H1 (cell line): Measurements from ENCODE around the gene EPHA3. TPM values are rescaled to one million over a fixed set of nuclear protein-coding genes. Genes with fewer than 3 reads are reported as not detected.

Experiments
- CTCF ChIA-PET: fragments of 300-600 bp; sonication (Branson Sonifier 250); formaldehyde crosslinking; loops from one replicate; lab custom pipeline; 2021; ENCODE audit not compliant: partially characterized antibody; lab: Charles Lee
- POLR2A ChIA-PET: fragments of 300-600 bp; sonication (Branson Sonifier 250); formaldehyde crosslinking; loops from one replicate; lab custom pipeline; 2021; ENCODE audit warnings: inconsistent platforms; ENCODE audit not compliant: partially characterized antibody; lab: Charles Lee
- DNase-seq, 2 experiments: peaks; one replicate each; pipeline versions ENCODE4 v3.0.0 to v3.0.0-alpha.2; 2010 to 2022; ENCODE audit warnings: low spot score in 2 of 2, low read depth in 1 of 2, mixed read lengths in 1 of 2
- FAIRE-seq: peaks from 2 replicates; lab custom pipeline; 2011; peaks lifted over from hg19 to GRCh38; lab: Jason Lieb, UNC
- H2AFZ ChIP-seq: 2 replicates; pipeline ENCODE4 v1.8.1; 2012; ENCODE audit warnings: low read length, inconsistent platforms
- H2AK5ac ChIP-seq: 2 replicates; pipeline ENCODE4 v1.6.1; 2013; ENCODE audit warnings: low read depth, low read length
- H2BK120ac ChIP-seq: replicated peaks from 2 replicates; pipeline ENCODE3; 2013; ENCODE audit warnings: low read depth, low read length, inconsistent platforms
- H2BK12ac ChIP-seq: 2 replicates; pipeline ENCODE4 v1.6.1; 2013; ENCODE audit warnings: low read depth, low read length
- H2BK15ac ChIP-seq: 2 replicates; pipeline ENCODE4 v1.6.1; 2013; ENCODE audit warnings: low read length
- H2BK20ac ChIP-seq: 2 replicates; pipeline ENCODE4 v1.6.1; 2013; ENCODE audit warnings: low read length
- H2BK5ac ChIP-seq: 2 replicates; pipeline ENCODE4 v1.6.1; 2013; ENCODE audit warnings: low read depth, low read length
- H3K14ac ChIP-seq: 2 replicates; pipeline ENCODE4 v1.6.1; 2013; ENCODE audit warnings: inconsistent platforms; ENCODE audit not compliant: insufficient read length
- H3K18ac ChIP-seq: 2 replicates; pipeline ENCODE4 v1.6.1; 2013; ENCODE audit warnings: low read length; ENCODE audit errors: extremely low read depth
- H3K23ac ChIP-seq: 2 replicates; pipeline ENCODE4 v1.6.1; 2013; ENCODE audit warnings: inconsistent platforms; ENCODE audit not compliant: insufficient read length
- H3K23me2 ChIP-seq: 2 replicates; pipeline ENCODE4 v1.6.1; 2013; ENCODE audit warnings: low read depth, low read length
- H3K27ac ChIP-seq: 2 replicates; pipeline ENCODE4 v1.6.1; 2011; ENCODE audit warnings: low read depth, low read length, inconsistent platforms
- H3K27me3 ChIP-seq, 4 experiments: replicated peaks in 1 of 4; 1 replicate in 1 of 4; 2 replicates in 3 of 4; pipeline versions ENCODE4 v1.6.1 to v1.8.1; 2011 to 2013; ENCODE audit warnings: low read length in 3 of 4, mild to moderate bottlenecking in 3 of 4, inconsistent platforms in 2 of 4, mixed read lengths in 2 of 4, moderate library complexity in 1 of 4; ENCODE audit not compliant: control insufficient read depth in 3 of 4, insufficient read depth in 3 of 4; ENCODE audit errors: extremely low read depth in 1 of 4
- H3K36me3 ChIP-seq, 4 experiments: 2 replicates each; pipeline versions ENCODE4 v1.6.1 to v1.8.1; 2011 to 2013; ENCODE audit warnings: mild to moderate bottlenecking in 4 of 4, low read length in 3 of 4, moderate library complexity in 2 of 4, control low read depth in 1 of 4, inconsistent platforms in 1 of 4; ENCODE audit not compliant: insufficient read depth in 4 of 4, control insufficient read depth in 2 of 4
- H3K4ac ChIP-seq: replicated peaks from 2 replicates; pipeline ENCODE3; 2013; ENCODE audit warnings: low read length, low read depth, mixed read lengths, inconsistent platforms; ENCODE audit not compliant: insufficient read length
- H3K4me1 ChIP-seq, 4 experiments: replicated peaks in 1 of 4; 1 replicate in 1 of 4; 2 replicates in 3 of 4; pipeline versions ENCODE4 v1.6.1 to v1.8.1; 2011 to 2013; ENCODE audit warnings: low read length in 3 of 4, inconsistent platforms in 2 of 4, mixed read lengths in 1 of 4; ENCODE audit not compliant: insufficient read depth in 4 of 4, control insufficient read depth in 3 of 4
- H3K4me2 ChIP-seq, 2 experiments: 2 replicates each; pipeline versions ENCODE4 v1.6.1 to v1.8.1; 2011 to 2013; ENCODE audit warnings: low read depth in 2 of 2, low read length in 2 of 2, control low read depth in 1 of 2, inconsistent platforms in 1 of 2, mild to moderate bottlenecking in 1 of 2; ENCODE audit not compliant: insufficient read depth in 1 of 2
- H3K4me3 ChIP-seq, 4 experiments: fragments of 200-600, 300-600 bp in 1 of 4; sonication (generic), shearing (Covaris generic), sonication (Bioruptor Twin) in 1 of 4; 2 replicates each; pipeline versions ENCODE4 v1.5.1 to v1.8.1; 2011 to 2016; ENCODE audit warnings: low read length in 4 of 4, low read depth in 3 of 4, control low read depth in 2 of 4, inconsistent platforms in 2 of 4, mild to moderate bottlenecking in 2 of 4, mixed read lengths in 1 of 4, moderate library complexity in 1 of 4; ENCODE audit not compliant: insufficient read depth in 2 of 4; ENCODE audit errors: extremely low read depth in 1 of 4
- H3K56ac ChIP-seq: replicated peaks from 2 replicates; pipeline ENCODE3; 2013; ENCODE audit warnings: low read depth, mild to moderate bottlenecking, mixed read lengths, low read length, inconsistent platforms; ENCODE audit not compliant: insufficient read length
- H3K79me1 ChIP-seq: 2 replicates; pipeline ENCODE4 v1.6.1; 2013; ENCODE audit warnings: low read depth, low read length, control low read depth
- H3K79me2 ChIP-seq, 2 experiments: 2 replicates each; pipeline versions ENCODE4 v1.6.1 to v1.8.1; 2012 to 2013; ENCODE audit warnings: low read length in 2 of 2, mild to moderate bottlenecking in 2 of 2, inconsistent platforms in 1 of 2; ENCODE audit not compliant: insufficient read depth in 2 of 2, control insufficient read depth in 1 of 2
- H3K9ac ChIP-seq, 4 experiments: replicated peaks in 1 of 4; 1 replicate in 1 of 4; 2 replicates in 3 of 4; pipeline versions ENCODE4 v1.6.1 to v1.8.1; 2011 to 2013; ENCODE audit warnings: low read depth in 3 of 4, low read length in 3 of 4, control low read depth in 2 of 4, mild to moderate bottlenecking in 2 of 4, moderate library complexity in 2 of 4, inconsistent platforms in 1 of 4; ENCODE audit errors: extremely low read depth in 1 of 4
- H3K9me3 ChIP-seq, 2 experiments: 2 replicates each; pipeline versions ENCODE4 v1.6.1 to v1.8.1; 2012 to 2013; ENCODE audit warnings: mild to moderate bottlenecking in 2 of 2, moderate library complexity in 2 of 2, control low read depth in 1 of 2, inconsistent platforms in 1 of 2, low read depth in 1 of 2, low read length in 1 of 2, mixed read lengths in 1 of 2; ENCODE audit not compliant: insufficient read depth in 2 of 2
- H4K20me1 ChIP-seq, 2 experiments: replicated peaks in 1 of 2; 2 replicates each; pipeline versions ENCODE3 to v1.8.1; 2011 to 2013; ENCODE audit warnings: inconsistent platforms in 2 of 2, low read length in 2 of 2, mild to moderate bottlenecking in 1 of 2; ENCODE audit not compliant: insufficient read depth in 2 of 2, control insufficient read depth in 1 of 2
- H4K5ac ChIP-seq: 2 replicates; pipeline ENCODE4 v1.6.1; 2013; ENCODE audit warnings: low read length, low read depth, mixed read lengths, inconsistent platforms; ENCODE audit not compliant: insufficient read length
- H4K8ac ChIP-seq: 2 replicates; pipeline ENCODE4 v1.8.0; 2013; ENCODE audit warnings: mild to moderate bottlenecking, moderate library complexity, low read length, inconsistent platforms; ENCODE audit not compliant: insufficient read depth; ENCODE audit errors: extremely low read depth
- H4K91ac ChIP-seq: replicated peaks from 2 replicates; pipeline ENCODE3; 2013; ENCODE audit warnings: low read length, mixed read lengths, inconsistent platforms; ENCODE audit not compliant: insufficient read length
- ASH2L ChIP-seq: fragments of 200-600, 300-600 bp; sonication (generic); IDR thresholded peaks from one replicate; pipeline ENCODE4 v1.7.1; 2017; ENCODE audit warnings: low read length
- CEBPB ChIP-seq: IDR thresholded peaks from 2 replicates; pipeline ENCODE4 v1.6.1; 2012; ENCODE audit warnings: low read depth, low read length
- CHD1 ChIP-seq: IDR thresholded peaks from 2 replicates; pipeline ENCODE4 v1.6.1; 2012; ENCODE audit warnings: low read depth, low read length, improper control_type of control experiment
- CTCF ChIP-seq, 3 experiments: IDR thresholded peaks; 1 replicate in 2 of 3; 2 replicates in 1 of 3; pipeline versions ENCODE4 v1.5.1 to v1.6.1; 2011; ENCODE audit warnings: low read length in 3 of 3, mild to moderate bottlenecking in 3 of 3, inconsistent platforms in 2 of 3, low read depth in 1 of 3, moderate library complexity in 1 of 3; ENCODE audit not compliant: insufficient read depth in 1 of 3; ENCODE audit errors: control extremely low read depth in 1 of 3
- KDM1A ChIP-seq: fragments of 200-600, 300-600 bp; sonication (generic); IDR thresholded peaks from 2 replicates; pipeline ENCODE4 v1.7.1; 2016; ENCODE audit warnings: mild to moderate bottlenecking, low read length, borderline replicate concordance
- SIRT6 ChIP-seq: IDR thresholded peaks from one replicate; pipeline ENCODE4 v1.7.1; 2012; ENCODE audit warnings: low read length, inconsistent platforms
- SIX5 ChIP-seq: IDR thresholded peaks from 2 replicates; pipeline ENCODE4 v1.6.1; 2011; ENCODE audit warnings: mild to moderate bottlenecking, low read depth, low read length
- SP1 ChIP-seq: IDR thresholded peaks from 2 replicates; pipeline ENCODE4 v1.6.1; 2011; ENCODE audit warnings: low read depth, low read length
- SP2 ChIP-seq: IDR thresholded peaks from 2 replicates; pipeline ENCODE4 v1.6.1; 2012; ENCODE audit warnings: mild to moderate bottlenecking, low read length, inconsistent platforms
- SUZ12 ChIP-seq: fragments of 200-600 bp; sonication (generic); IDR thresholded peaks from 2 replicates; pipeline ENCODE4 v1.6.1; 2012; ENCODE audit warnings: mild to moderate bottlenecking, inconsistent platforms, low read length, moderate library complexity, mixed read lengths
- USF2 ChIP-seq: IDR thresholded peaks from 2 replicates; pipeline ENCODE4 v1.6.1; 2011; ENCODE audit warnings: low read length, improper control_type of control experiment
- ZNF274 ChIP-seq: IDR thresholded peaks from 2 replicates; pipeline ENCODE4 v1.7.0; 2012; ENCODE audit warnings: low read length, borderline replicate concordance; ENCODE audit errors: extremely low read depth
- WGBS, 2 experiments: shearing (Covaris generic) in 1 of 2; methylation state at CpG; one replicate each; pipeline versions ENCODE4 v1.1.6 to v1.1.7; 2013 to 2015; ENCODE audit warnings: low lambda C conversion rate in 2 of 2, mixed read lengths in 2 of 2, inconsistent platforms in 1 of 2, low coverage in 1 of 2, missing lambda C conversion rate in 1 of 2; ENCODE audit not compliant: insufficient replicate concordance in 2 of 2, insufficient coverage in 1 of 2, insufficient read length in 1 of 2; ENCODE audit errors: extremely low coverage in 1 of 2, missing lambda C conversion rate in 1 of 2; 5-methylcytosine and 5-hydroxymethylcytosine counted together
- polyA plus RNA-seq, 7 experiments: library from polyadenylated mRNA; depleted of rRNA in 3 of 7; stranded (reverse) in 5 of 7; unstranded in 2 of 7; fragments of >200 nt in 5 of 7; fragments of 200-250 nt in 2 of 7; gene quantifications; 1 replicate in 5 of 7; 2 replicates in 1 of 7; 4 replicates in 1 of 7; pipeline versions ENCODE4 v1.2.1 to v1.2.3, GENCODE V29; 2011 to 2013; ENCODE audit warnings: missing spikeins in 2 of 7, mixed read lengths in 2 of 7
- total RNA-seq: library from RNA; stranded (reverse); fragmentation: NEBNext Ultra II Directional; extraction: Animal tissue kit (Norgen Biotek cat#: 25700); gene quantifications from 2 replicates; pipeline ENCODE4 v1.2.1, GENCODE V29; 2021

Gene EPHA3
- total and polyA plus RNA-seq, 2 of the 8 experiments (the other 6 are each of a cell fraction or from before 2014, with no cell fraction given): 0.09 to 0.22 TPM

DNA sequence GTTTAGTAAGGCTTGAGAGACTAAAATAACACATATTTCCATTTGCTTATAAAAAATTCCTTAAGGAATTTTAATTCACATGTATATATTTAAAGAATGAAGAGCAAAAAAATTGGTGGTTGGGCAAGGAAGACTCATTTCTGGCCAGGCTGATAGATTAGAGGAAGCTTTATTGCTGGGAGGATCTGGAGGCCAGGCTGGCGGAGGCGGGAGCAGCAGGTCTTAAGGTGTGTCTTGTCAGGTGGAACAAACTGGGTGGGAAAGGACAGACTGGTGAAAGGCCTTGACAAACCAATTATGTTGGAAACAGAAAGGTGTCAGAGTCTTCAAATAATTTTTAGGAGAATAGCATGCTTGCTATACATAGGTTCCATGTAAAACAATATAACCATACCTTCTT is 124.7 kb downstream of the EPHA3 start:
- FAIRE-seq: no peak
- H4K91ac ChIP-seq: no peak overlapping the region
- TF ChIP-seq SIRT6 (no peak), ASH2L (no peak), SUZ12 (no peak), SP1 (no peak), ZNF274 (no peak), SIX5 (no peak), CTCF (IDR thresholded peaks at IDR 0.05; ENCODE audit: control extremely low read depth in 1 of 3, insufficient read depth in 1 of 3, low read depth in 1 of 3, low read length in 3 of 3) (no peak), USF2 (no peak), CEBPB (no peak), SP2 (no peak), KDM1A (no peak), CHD1 (no peak)

More for the DNA sequence above, 124.7 kb downstream of the EPHA3 start:
- Histone ChIP-seq H2BK120ac (no peak overlapping the region), H3K4ac (no peak overlapping the region), H3K23ac (no peak overlapping the region), H4K5ac (no peak overlapping the region), H2BK12ac (no peak overlapping the region), H3K14ac (no peak overlapping the region), H2AK5ac (no peak overlapping the region), H2BK5ac (no peak overlapping the region), H3K18ac (no peak overlapping the region), H4K20me1 (no peaks in the 10 kb centered on the region), H3K79me1 (no peaks in the 10 kb centered on the region), H3K4me1 (peaks cover 0 to 4% (median 3%) of the 10 kb centered on the region in 4 experiments; a peak in 2 of 7 replicates), H2AFZ (no peak overlapping the region), H3K27ac (no peak overlapping the region), H3K9ac (no peak overlapping the region), H3K4me2 (no peak overlapping the region), H3K9me3 (no peaks in the 10 kb centered on the region), H2BK15ac (no peak overlapping the region), H2BK20ac (no peak overlapping the region), H3K27me3 (no peaks in the 10 kb centered on the region), H3K56ac (no peak overlapping the region), H3K36me3 (no peaks in the 10 kb centered on the region), H3K4me3 (no peak overlapping the region), H4K8ac (no peak overlapping the region), H3K79me2 (no peaks in the 10 kb centered on the region), H3K23me2 (no peaks in the 10 kb centered on the region; the same call in 1 of the 2 replicates)
- ChIA-PET POLR2A (no interaction called here), CTCF (interaction anchor here (1.8 kb wide), 1 partner anchor 15 kb away, joined by 4 read pairs; no protein-coding TSS in a partner anchor)
- WGBS, 2 experiments: 89% methylated on average over 2 of the region's 2 CpGs; no CpG with 5 or more reads in 1 of the 2 experiments
- no peak for DNase-seq
